NOMO-1 treated with dmso at 0.1 percent for 144 hours (cell line): ENCODE results near the gene PRKCI.
"Not testable (repeated sequence)": the region's sequence is repeated elsewhere in the genome, so short reads cannot be mapped to it uniquely, and the experiment has no call there.

Experiments
- DNase-seq: peaks from one replicate; lab custom pipeline; 2025; ENCODE audit not compliant: unreplicated experiment; lab: John Stamatoyannopoulos, UW

The PRKCI gene

DNA sequence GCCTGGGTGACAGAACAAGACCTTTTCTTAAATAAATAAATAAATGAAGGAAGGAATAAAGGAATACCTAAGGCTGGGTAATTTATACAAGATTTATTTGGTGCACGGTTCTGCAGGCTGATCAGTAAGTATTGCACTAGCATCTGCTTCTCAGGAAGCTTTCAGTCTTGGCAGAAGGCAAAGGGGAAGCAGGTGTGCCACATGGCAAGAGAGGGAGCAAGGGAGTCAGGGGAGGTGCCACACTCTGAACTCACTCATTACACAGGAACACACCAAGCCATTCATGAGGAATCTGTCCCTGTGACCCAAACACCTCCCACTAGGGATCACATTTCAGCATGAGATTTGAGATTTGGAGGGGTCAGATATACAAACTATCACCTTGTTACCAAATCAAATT is 56.4 kb downstream of the PRKCI start:
- no peak for DNase-seq

DNA sequence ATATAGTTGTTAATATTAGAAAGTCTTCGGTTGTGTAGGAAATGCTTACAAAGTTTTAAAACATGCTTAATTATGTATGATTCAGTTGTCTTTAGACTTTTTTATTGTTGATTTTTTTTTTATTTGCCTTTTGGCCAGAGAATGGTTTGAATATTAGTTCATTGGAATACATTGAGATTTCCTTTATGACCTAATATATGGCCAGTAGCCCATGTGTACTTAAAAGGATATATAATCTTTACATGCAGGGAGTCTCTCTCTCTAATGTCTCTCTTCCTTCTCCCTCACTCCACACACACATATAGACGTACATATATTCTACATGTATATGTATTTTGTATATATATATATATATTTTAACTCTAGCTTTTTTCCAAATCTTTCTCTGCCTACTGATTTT is 68.0 kb downstream of the PRKCI start:
- DNase-seq, result no peak

DNA sequence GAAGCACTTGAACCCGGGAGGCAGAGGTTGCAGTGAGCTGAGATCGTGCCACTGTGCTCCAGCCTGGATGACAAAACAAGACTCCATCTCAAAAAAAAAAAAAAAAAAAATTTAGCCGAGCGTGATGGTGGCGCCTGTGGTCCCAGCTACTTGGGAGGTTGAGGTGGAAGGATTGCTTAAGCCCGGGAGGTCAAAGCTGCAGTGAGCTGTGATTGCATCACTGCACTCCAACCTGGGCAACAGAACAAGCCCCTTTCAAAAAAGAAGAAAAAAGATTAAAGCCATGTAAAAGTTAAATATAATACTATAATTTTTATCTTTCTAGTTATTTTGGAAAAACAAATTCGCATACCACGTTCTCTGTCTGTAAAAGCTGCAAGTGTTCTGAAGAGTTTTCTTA is 73.4 kb downstream of the PRKCI start:
- DNase-seq, result no peak

GRCh38 chr3:170296703-170297102 is 74.5 kb downstream of the PRKCI start:
- DNase-seq, result no peak

GRCh38 chr3:170301405-170301804 is 79.2 kb downstream of the PRKCI start:
- DNase-seq, result peak; percentile 49

DNA sequence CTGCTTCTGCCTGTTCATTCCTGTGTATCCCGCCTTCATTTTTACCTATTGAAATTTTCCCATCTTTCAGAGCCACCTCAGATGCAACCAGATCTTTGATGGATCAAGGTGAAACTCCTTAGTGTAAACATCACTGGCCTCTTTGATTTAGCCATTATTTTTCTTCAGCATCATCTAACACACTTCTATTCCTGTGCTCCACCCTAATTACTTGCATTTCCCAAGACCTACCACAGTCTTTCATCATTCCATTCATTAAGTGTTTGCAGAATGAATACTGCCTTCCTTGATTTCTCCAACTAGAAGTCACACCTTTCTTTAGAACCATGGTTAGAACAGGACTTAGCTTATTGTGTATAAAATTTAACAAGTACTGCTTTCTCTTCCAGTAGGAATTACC is 79.8 kb downstream of the PRKCI start:
- no peak for DNase-seq

- no peak for DNase-seq
These were observed 83.8 kb downstream of the PRKCI start for GRCh38 chr3:170306015-170306414.

- no peak for DNase-seq
These were observed 85.6 kb downstream of the PRKCI start for GRCh38 chr3:170307671-170308405.

- no peak for DNase-seq
These were observed 86.8 kb downstream of the PRKCI start for GRCh38 chr3:170309046-170309445.

GRCh38 chr3:170317954-170318353 is 95.7 kb downstream of the PRKCI start:
- DNase-seq, result no peak

- no peak for DNase-seq
These were observed 98.4 kb downstream of the PRKCI start for GRCh38 chr3:170320461-170321121.

GRCh38 chr3:170321321-170322034 is 99.3 kb downstream of the PRKCI start:
- no peak for DNase-seq

DNA sequence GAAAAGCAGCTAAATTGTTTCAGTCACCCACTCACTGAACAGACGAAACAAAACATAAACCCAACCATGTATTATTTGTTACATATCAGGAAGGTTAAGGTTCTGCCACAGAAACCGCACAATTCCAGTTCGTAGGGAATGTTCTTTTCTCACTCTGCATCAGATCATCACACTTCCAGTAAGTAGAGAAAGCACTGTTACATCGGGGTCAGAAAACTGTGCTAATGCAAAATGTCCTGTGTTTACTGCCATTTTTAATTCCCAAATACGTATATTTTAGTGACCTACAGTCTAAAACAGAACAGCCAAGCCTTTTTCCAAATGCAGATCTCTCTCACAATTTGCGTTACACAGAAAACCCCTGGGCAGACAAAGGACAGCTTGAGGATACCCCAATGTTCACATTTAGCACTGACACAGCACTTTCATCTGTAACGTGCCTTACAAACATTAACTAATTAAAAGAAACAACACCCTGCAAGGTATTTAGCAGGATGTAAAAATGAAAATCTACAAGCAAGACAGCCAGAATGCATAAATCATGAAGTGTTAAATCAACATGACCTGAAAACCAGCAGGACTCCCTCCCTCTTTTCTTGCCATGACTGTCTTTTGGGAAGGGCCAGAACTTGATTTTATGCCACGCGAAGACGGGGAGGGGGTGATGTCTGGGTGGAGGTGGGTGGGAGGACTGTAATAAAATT is 100.5 kb downstream of the PRKCI start:
- DNase-seq, result no peak

GRCh38 chr3:170323331-170323730 is 101.1 kb downstream of the PRKCI start:
- no peak for DNase-seq

DNA sequence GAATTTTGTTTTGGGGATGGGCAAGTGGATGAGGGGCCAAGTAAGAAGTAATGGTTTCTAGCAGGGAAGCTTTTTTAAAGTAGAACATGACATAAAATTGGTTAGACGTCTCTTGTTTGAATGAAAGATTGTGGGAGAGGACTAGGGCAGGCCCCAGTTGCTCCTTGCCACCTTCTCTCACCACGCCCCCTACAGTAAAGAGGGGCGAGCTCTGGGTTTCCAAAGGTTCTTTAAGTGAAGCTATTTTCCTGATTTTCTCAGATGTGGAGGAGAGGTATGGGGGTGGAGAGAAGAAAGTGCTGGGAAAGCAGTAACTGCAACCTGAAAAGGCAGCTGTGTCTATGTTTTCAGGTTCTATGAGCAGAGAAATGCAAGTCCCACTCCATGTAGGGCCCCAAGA is 102.7 kb downstream of the PRKCI start:
- no peak for DNase-seq

DNA sequence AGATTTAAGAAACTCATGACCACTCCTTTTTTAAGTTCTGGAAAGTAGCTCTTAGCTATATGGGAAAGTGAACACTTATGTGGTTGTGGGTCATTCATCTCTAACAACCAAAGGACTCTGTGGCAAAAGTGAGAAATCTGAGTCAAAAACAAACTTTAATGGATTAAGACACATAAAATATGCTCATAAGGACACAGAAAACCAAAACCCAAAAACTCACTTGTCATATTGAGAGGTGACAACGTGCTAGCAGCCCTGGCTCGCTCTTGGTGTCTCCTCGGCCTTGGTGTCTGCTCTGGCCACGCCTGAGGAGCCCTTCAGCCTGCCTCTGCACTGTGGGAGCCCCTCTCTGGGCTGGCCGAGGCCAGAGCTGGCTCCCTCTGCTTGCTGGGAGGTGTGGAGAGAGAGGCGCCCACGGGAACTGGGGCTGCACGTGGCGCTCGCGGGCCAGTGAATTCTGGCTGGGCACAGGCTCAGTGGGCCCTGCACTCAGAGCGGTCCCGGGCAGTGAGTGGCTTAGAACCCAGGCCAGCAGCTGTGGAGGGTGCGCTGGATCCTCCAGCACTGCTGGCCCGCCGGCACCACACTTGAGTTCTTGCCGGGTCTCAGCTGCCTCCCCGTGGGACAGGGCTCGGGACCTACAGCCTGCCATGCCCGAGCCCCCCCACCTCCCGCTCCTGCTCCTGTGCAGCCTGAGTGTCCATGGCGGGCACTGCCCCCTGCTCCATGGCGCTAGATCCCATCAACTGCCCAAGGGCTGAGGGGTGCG is 105.0 kb downstream of the PRKCI start:
- no peak for DNase-seq

GRCh38 chr3:170327868-170328548 is 105.8 kb downstream of the PRKCI start:
- DNase-seq, result not testable (repeated sequence)

GRCh38 chr3:170330366-170330765 is 108.1 kb downstream of the PRKCI start:
- DNase-seq, result no peak

GRCh38 chr3:170331143-170331542 is 108.9 kb downstream of the PRKCI start:
- DNase-seq, result no peak

DNA sequence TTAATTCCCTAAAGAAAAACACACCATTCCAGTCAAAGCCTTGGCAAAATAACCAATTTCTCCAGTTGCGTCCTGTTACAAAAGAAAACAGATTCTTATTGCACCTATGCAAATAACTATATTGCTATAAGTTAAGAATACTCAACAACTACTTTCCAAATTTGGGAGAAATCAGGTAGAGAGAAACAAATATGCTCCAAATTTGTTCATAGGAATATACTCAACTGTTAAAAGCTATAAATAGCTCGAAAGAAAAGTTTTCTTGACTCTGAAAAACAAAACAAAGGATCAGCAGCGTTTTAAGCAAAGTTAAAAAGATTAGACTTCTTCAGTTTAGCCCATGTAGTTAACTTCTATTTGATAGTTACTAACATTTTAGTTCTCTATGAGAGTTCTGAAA is 115.2 kb downstream of the PRKCI start:
- DNase-seq, result no peak
